Thymus (tissue), 11 donors: Measurements from ENCODE around the gene RHOB. TPM values are rescaled to one million over a fixed set of nuclear protein-coding genes. Genes with fewer than 3 reads are reported as not detected.

Experiments used
- DNase-seq, 9 donors: peaks; one replicate each; pipeline ENCODE4 v3.0.0-alpha.2; 2013; ENCODE audit warnings: low spot score in 9 of 9, low read depth in 6 of 9, missing footprints in 1 of 9
- H3K27ac ChIP-seq, 2 donors: one replicate each; pipeline ENCODE4 v1.5.1; 2013; ENCODE audit warnings: control low read depth in 1 of 2, low read depth in 1 of 2, low read length in 1 of 2, mild to moderate bottlenecking in 1 of 2, moderate library complexity in 1 of 2
- H3K27me3 ChIP-seq, 2 donors: one replicate each; pipeline ENCODE4 v1.5.1; 2013; ENCODE audit warnings: low read length in 1 of 2; ENCODE audit not compliant: control insufficient read depth in 2 of 2, insufficient read depth in 1 of 2
- H3K36me3 ChIP-seq, 2 donors: one replicate each; pipeline ENCODE4 v1.5.1; 2013; ENCODE audit warnings: low read length in 1 of 2, mild to moderate bottlenecking in 1 of 2, moderate library complexity in 1 of 2; ENCODE audit not compliant: control insufficient read depth in 2 of 2, insufficient read depth in 2 of 2
- H3K4me1 ChIP-seq, 2 donors: one replicate each; pipeline ENCODE4 v1.5.1; 2013; ENCODE audit warnings: low read length in 2 of 2; ENCODE audit not compliant: control insufficient read depth in 2 of 2, insufficient read depth in 2 of 2
- H3K4me3 ChIP-seq, 2 donors: one replicate each; pipeline ENCODE4 v1.5.1; 2013; ENCODE audit warnings: low read length in 2 of 2, control low read depth in 1 of 2, mild to moderate bottlenecking in 1 of 2
- H3K9me3 ChIP-seq, 2 donors: one replicate each; pipeline ENCODE4 v1.5.1; 2013; ENCODE audit warnings: low read length in 1 of 2, mild to moderate bottlenecking in 1 of 2; ENCODE audit not compliant: control insufficient read depth in 2 of 2, insufficient read depth in 1 of 2
- WGBS: extraction: QIAGEN DNeasy Blood & Tissue Kit; methylation state at CpG from one replicate; pipeline ENCODE4 v1.1.7; 2013; 5-methylcytosine and 5-hydroxymethylcytosine counted together
- polyA plus RNA-seq: library from polyadenylated mRNA; stranded (reverse); fragments of 200-250 nt; gene quantifications from one replicate; pipeline ENCODE4 v1.2.3, GENCODE V29; 2013
- total RNA-seq: library from RNA; stranded (reverse); fragments of 120-200 nt; gene quantifications from one replicate; pipeline ENCODE4 v1.2.4, GENCODE V29; 2013
- donor health status: healthy.

The RHOB gene
- total and polyA plus RNA-seq, 2 donors = 59.0 to 281 TPM

DNA sequence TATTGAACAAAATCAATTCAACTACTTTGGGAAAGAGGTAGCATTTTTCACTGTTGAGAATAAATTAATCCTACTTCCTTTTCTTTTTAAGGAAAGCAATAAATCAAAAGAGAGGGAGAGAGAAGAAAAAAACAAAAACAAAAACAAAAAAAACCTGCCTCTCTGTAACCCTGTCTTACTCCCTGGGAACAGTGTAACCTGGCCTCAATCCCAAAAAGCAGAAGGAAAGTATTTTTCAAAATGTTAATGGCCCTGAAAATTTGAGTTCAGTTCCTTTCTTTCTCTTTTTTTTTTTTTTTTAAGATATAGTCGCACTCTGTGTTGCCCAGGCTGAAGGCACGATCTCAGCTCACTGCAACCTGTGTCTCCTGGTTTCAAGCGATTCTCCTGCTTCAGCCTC, 35.9 kb downstream of the RHOB start:
- H3K36me3 ChIP-seq = no peaks in the 10 kb centered on the region
- no peaks in the 10 kb centered on the region for H3K27me3 ChIP-seq
- DNase-seq = no peak
- no peak overlapping the region for H3K27ac ChIP-seq
- no peak overlapping the region for H3K4me3 ChIP-seq
- 95% methylated on average over 3 of the region's 3 CpGs for WGBS
- peaks cover 0 to 4% of the 10 kb centered on the region in 2 donors for H3K4me1 ChIP-seq
- H3K9me3 ChIP-seq = no peaks in the 10 kb centered on the region

DNA sequence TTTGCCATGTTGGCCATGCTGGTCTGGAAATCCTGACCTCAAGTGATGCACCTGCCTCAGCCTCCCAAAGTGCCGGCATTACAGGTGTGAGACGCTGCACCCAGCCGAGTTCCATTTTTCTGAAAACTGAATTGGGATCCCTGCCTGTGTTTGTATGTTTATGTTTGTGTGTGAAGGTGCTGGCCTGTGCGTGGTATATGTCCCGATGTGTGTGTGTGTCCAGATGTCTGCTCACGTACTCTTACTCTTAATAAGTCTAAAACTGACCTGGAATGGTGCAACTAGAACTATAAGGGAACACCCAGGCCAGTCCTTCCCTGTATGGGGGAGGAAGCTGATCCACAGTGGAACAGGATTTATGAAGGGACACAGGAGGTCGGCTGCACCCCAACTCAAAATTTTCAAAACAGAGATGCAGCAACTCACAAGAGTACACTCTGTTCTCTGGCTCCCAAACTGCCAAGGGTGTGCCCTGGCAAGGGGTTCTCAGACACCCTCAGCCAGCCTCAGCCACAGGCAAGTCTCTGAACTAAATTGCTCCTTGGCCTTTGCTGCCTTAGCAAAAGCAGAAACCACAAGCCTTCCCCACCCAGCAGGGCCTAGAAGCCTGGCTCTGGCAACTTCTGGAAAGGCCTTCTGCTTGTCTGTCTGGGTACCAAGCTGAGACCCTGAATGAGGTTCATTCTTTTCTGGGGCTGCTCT, 36.5 kb downstream of the RHOB start:
- no peak overlapping the region for H3K27ac ChIP-seq

DNA sequence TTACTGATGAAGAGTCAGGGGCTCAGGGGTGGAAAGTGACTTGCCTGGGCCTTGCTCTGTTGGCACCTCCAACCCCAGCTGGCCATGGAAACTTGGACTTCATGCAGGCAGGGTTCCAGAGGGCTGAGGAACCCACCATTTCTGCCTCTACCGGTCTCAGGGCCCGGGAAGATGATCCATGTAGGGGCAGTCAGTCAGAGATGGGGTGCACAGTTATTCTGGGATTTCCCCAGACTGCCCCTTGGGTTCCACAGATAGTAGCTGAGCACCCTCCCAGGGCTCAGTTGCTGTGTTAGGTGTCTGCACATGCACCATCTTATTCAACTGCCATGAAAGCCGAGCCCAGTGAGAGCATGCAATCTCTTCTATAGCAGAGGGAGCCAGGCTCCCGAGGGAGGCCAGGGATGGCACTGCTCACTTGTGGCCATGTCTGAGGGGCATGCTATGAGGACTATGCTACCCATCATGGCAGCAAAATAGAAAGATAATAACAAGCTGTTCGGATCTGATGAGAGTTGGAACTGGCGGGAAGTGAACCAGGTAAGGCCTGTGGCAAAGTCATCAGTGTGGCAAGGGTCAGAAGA, 37.3 kb downstream of the RHOB start:
- no peaks in the 10 kb centered on the region for H3K36me3 ChIP-seq
- H3K4me1 ChIP-seq = peaks cover 0 to 4% of the 10 kb centered on the region in 2 donors
- no peak overlapping the region for H3K27ac ChIP-seq
- no peaks in the 10 kb centered on the region for H3K27me3 ChIP-seq
- WGBS = 95% methylated on average over 6 of the region's 6 CpGs
- H3K9me3 ChIP-seq = no peaks in the 10 kb centered on the region
- no peak for DNase-seq
- no peak overlapping the region for H3K4me3 ChIP-seq

More for the DNA sequence above, 36.5 kb downstream of the RHOB start:
- Histone ChIP-seq H3K4me3 (no peak overlapping the region), H3K4me1 (peaks cover 0 to 4% of the 10 kb centered on the region in 2 donors), H3K36me3 (no peaks in the 10 kb centered on the region), H3K27me3 (no peaks in the 10 kb centered on the region), H3K9me3 (no peaks in the 10 kb centered on the region)
- 94% methylated on average over 7 of the region's 7 CpGs for WGBS
- DNase-seq = no peak

DNA sequence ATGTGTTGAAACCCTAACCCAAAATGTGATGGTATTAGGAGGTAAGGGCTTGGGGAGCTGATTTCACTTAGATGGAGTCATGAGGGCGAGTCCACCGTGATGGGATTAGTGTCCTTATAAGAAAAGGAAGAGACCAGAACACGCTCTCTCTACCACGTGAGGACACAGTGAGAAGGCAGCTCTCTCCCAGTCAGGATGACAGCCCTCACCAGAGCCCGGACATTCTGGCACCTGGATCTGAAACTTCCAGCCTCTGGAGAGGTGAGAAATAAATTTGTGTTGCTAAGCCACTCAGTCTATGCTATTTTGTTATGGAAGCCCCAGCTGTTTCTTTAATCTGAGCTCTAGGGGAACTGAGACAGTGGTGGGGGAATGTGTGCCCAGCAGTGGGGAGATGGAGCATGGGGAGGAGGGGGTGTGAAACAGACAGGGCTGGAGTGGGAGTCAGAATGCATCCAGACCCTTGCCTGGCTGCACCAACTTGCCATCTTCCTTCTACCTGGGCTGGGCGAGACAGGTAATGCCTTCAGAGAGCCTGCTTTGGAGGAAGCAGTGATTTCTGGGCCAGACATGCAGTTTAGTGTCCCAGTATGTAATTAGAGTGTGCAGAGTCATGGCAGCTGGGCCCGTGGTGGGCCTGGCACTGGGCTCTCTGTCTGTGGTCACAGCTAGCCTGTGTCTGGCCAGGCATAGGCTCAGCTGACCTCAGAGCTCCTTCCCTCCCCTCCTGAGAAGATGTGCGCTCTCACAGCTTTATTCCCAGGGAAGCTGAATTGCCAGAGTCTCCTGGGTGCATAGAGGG, 38.1 kb downstream of the RHOB start:
- peaks cover 0 to 4% of the 10 kb centered on the region in 2 donors for H3K4me1 ChIP-seq
- no peak overlapping the region for H3K27ac ChIP-seq
- WGBS = 92% methylated on average over 8 of the region's 8 CpGs

DNA sequence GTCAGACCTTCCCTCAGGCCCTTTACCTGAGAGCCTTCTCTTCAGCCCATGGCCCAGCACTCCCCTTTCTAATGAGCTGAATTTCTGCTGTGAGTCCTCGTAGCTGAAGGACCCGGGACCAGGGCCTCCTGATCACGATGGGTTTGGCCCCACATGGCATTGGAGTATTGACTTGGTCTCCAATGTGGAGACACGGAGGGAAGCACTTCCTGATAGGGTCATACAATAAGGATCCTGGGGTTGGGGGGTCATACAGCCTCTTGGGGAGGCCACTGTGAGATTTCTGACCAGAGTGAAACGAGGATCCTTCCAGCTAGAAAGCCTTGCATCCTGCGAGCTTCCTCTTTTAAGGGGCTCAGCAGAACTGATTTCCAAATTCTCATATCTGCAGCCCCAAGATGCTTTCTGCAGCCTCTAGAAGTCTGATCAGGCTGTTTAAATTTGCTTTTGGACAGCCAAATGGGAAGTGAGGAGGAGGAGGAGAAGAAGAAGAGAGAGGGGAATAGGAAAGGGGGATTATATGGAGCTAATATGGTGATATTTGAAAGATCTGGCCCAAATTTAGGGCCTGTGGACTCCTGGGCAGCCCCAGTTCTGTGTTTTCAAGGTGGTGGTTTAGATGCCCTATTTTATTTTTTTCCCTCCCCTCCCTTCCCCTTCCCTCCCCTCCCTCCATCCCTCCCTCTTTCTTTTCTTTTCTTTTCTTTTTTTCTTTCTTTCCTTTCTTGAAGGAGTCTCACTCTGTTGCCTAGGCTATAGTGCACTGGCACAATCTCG, 38.9 kb downstream of the RHOB start:
- DNase-seq = no peak

More for the DNA sequence above, 38.1 kb downstream of the RHOB start:
- H3K27me3 ChIP-seq = no peaks in the 10 kb centered on the region
- H3K9me3 ChIP-seq = no peaks in the 10 kb centered on the region
- DNase-seq = no peak
- H3K4me3 ChIP-seq = no peak overlapping the region
- no peaks in the 10 kb centered on the region for H3K36me3 ChIP-seq

DNA sequence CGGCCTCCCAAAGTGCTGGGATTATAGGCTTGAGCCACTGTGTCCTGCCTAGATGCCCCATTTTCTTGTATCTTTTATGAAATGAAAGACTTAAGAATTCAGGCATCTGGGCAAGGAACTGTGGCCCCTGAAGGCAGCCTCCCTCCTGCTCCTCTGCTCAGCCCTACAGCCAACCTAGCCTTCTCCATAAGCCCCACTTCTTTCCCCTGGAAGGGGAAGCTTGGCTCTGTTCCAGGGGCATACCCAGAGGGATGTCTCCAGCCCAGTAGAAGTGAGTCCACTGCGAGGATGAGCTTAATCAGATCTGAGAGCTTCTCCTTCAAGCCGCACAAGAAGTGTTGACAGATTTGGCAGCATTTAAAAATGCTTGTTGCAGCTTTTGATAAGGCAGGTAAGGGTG, 39.7 kb downstream of the RHOB start:
- DNase-seq = no peak
- Histone ChIP-seq H3K9me3 (no peaks in the 10 kb centered on the region), H3K27ac (no peak overlapping the region), H3K4me1 (peaks cover 0 to 7% of the 10 kb centered on the region in 2 donors), H3K36me3 (no peaks in the 10 kb centered on the region), H3K27me3 (no peaks in the 10 kb centered on the region), H3K4me3 (no peak overlapping the region)
- WGBS = 94% methylated on average over 3 of the region's 3 CpGs

More for the DNA sequence above, 38.9 kb downstream of the RHOB start:
- no peak overlapping the region for H3K27ac ChIP-seq
- H3K27me3 ChIP-seq = no peaks in the 10 kb centered on the region
- H3K36me3 ChIP-seq = no peaks in the 10 kb centered on the region
- WGBS = 74% methylated on average over 7 of the region's 7 CpGs
- no peaks in the 10 kb centered on the region for H3K9me3 ChIP-seq
- H3K4me3 ChIP-seq = no peak overlapping the region
- H3K4me1 ChIP-seq = peaks cover 0 to 4% of the 10 kb centered on the region in 2 donors

DNA sequence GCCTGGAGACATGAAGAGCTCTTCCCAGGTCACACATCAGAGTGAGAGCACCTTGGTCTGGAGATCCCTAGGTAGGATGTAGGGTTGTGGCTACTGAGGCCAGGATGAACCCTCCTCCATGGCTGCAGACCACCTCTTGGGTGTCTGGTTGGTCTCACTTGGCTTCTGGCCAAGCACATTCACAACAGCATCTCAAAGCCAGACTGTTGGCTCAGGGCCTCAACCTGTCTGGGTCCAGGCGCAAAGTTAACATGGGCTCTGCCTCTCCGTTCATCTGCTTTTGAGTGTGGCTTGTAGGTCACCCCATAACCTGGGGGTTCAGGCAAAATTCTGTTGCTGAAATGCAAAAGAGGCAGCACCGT, 40.1 kb downstream of the RHOB start:
- H3K36me3 ChIP-seq = no peaks in the 10 kb centered on the region
- H3K27ac ChIP-seq = no peak overlapping the region
- WGBS = 71% methylated on average over 3 of the region's 3 CpGs
- no peaks in the 10 kb centered on the region for H3K27me3 ChIP-seq
- H3K4me3 ChIP-seq = no peak overlapping the region
- H3K9me3 ChIP-seq = no peaks in the 10 kb centered on the region
- DNase-seq = no peak
- peaks cover 0 to 7% of the 10 kb centered on the region in 2 donors for H3K4me1 ChIP-seq

DNA sequence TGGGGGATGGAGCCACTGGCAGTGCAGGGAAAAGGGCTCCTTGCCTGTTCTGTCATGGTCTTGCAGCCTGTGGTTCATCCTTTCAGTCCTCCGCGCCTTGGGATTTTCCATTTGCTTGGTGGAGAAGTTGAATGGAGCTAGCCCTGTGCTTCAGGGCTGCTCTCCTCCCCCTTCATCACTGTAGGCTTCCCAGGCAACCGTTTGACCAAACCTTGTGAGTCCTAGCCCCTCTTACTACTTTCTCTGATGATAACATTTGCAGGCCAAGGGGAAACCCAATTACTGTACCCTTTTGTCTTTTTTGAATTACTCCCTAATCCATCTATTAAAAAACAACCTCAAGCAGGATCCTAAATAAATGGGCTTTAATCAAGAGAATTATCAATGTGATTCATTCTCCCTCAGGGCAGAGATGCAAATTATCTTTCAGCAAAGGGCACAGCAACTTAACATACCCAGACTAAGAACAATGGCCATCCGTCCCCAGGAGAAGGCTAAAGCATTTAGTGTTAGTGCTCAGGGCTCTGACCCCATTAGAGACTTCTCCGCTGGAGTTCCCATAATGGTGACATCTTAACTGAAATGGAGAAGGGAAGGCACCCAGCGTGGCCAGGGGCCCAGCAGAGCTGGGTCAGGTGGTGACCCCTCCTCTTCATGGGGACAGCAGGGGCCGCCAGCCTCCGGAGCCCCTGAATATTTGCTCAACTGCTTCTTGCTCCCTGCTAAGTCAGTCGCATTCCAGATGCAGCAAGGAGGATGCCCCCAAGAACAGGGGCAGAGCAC, 40.7 kb downstream of the RHOB start:
- H3K27ac ChIP-seq = no peak overlapping the region
- H3K27me3 ChIP-seq = no peaks in the 10 kb centered on the region
- WGBS = 93% methylated on average over 9 of the region's 9 CpGs
- no peaks in the 10 kb centered on the region for H3K9me3 ChIP-seq
- H3K36me3 ChIP-seq = no peaks in the 10 kb centered on the region
- H3K4me1 ChIP-seq = peaks cover 0 to 7% of the 10 kb centered on the region in 2 donors
- DNase-seq = no peak
- no peak overlapping the region for H3K4me3 ChIP-seq
